ENCODE data around the gene CORO2B.

Gene CORO2B

DNA sequence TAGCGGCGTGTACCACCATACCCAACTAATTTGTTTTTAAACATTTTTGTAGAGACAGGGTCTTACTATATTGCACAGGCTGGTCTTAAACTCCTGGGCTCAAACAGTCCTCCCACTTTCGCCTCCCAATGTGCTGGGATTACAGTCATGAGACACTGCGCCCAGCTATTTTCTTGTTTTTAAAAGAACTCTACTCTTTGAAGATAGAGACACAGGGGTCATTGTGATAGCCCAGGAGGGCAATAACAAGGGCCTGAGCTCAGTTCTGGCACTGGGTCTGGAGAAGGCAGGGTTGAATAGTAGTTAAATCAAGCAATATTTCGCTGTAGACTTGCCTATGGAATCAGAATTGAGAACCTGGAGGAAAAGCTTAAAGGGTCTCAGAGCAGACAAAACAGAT is 143.1 kb downstream of the CORO2B start:
- TF ChIP-seq, protein P1, sequence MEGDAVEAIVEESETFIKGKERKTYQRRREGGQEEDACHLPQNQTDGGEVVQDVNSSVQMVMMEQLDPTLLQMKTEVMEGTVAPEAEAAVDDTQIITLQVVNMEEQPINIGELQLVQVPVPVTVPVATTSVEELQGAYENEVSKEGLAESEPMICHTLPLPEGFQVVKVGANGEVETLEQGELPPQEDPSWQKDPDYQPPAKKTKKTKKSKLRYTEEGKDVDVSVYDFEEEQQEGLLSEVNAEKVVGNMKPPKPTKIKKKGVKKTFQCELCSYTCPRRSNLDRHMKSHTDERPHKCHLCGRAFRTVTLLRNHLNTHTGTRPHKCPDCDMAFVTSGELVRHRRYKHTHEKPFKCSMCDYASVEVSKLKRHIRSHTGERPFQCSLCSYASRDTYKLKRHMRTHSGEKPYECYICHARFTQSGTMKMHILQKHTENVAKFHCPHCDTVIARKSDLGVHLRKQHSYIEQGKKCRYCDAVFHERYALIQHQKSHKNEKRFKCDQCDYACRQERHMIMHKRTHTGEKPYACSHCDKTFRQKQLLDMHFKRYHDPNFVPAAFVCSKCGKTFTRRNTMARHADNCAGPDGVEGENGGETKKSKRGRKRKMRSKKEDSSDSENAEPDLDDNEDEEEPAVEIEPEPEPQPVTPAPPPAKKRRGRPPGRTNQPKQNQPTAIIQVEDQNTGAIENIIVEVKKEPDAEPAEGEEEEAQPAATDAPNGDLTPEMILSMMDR (IDR thresholded peaks at IDR 0.05; ENCODE audit: borderline replicate concordance, control extremely low read depth, extremely low read depth, insufficient read depth, missing control alignments): no peak
- in situ Hi-C loops (cut with MboI; ENCODE audit: low sequenced_read_pairs, unreplicated experiment): no loop called here

DNA sequence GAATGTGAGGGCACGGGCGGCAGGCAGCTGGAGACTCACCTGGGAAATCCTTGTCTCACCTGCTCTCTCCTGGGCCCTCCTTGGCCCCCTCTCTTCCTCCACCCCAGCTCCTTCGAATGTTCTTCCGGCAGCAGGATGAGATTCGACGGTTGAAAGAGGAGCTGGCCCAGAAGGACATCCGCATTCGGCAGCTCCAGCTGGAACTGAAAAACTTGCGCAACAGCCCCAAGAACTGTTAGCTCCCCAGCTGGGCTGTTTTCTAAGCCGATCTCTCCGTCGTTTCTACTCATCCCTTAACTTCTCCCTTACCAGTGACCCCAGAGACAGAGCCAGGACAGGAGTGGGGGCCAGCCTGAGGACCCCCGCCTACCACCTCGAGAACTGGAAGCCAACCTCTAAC is 146.9 kb downstream of the CORO2B start:
- in situ Hi-C loops (cut with MboI; ENCODE audit: low sequenced_read_pairs, unreplicated experiment): no loop called here
- DNase-seq (ENCODE audit: low spot score): no peak
- TF ChIP-seq, protein P1 (IDR thresholded peaks at IDR 0.05; ENCODE audit: borderline replicate concordance, control extremely low read depth, extremely low read depth, insufficient read depth, missing control alignments): no peak

More for the DNA sequence above, 143.1 kb downstream of the CORO2B start:
- DNase-seq (ENCODE audit: low spot score): no peak

DNA sequence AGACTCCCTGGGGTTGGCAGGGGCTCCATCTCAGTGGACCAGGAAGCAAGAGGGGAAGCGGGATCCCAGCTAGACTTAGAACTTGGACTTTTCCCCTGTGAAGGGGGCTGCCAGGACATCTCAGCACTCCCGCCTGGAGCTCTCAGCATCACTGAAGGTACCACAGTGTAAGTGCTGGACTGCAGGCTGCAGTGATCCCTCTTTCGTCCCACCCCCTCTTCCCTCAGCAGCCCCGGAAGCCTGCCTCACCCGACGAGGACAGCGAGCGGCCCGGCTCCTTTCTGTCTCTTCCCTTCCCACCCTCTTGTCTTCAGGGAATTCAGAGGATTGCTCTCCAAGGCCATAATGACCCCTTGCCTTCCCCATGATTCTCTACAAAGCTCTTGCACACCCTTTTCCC is 147.5 kb downstream of the CORO2B start:
- TF ChIP-seq, protein P1 (IDR thresholded peaks at IDR 0.05; ENCODE audit: borderline replicate concordance, control extremely low read depth, extremely low read depth, insufficient read depth, missing control alignments): no peak
- DNase-seq (ENCODE audit: low spot score): no peak
- in situ Hi-C loops (cut with MboI; ENCODE audit: low sequenced_read_pairs, unreplicated experiment): no loop called here

DNA sequence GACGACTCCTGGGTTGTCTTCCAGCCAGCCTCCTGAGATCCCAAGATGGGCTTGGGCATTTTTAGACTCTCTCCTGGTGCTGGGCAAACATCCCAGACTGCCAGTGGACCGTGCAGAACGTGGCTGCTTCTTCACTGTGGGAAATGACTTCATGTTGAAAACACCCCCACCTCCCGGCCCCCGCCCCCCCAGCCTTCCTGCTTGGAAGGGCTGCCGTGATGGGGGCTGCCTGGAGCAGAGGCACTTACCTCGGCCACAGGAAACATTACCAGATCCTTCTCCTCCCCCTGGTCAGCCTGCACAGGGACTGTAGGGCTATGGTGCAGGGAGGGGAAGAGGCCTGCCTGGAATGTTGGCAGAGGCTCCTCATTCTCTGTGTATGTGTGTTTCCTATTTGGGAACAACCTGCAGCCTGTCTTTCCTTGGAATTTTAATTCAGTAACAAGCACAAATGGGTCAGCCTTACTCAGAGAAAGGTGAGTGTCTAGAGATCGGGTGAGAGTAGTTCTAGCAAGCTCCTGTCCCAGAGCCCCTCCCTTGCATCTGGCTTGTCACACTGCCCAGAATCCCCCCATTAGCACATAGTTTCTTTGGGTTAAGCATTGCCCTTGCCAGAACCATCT is 151.1 kb downstream of the CORO2B start:
- in situ Hi-C loops (cut with MboI; ENCODE audit: low sequenced_read_pairs, unreplicated experiment): no loop called here
- no peak for DNase-seq (ENCODE audit: low spot score)
- TF ChIP-seq, protein P1 (IDR thresholded peaks at IDR 0.05; ENCODE audit: borderline replicate concordance, control extremely low read depth, extremely low read depth, insufficient read depth, missing control alignments): no peak

DNA sequence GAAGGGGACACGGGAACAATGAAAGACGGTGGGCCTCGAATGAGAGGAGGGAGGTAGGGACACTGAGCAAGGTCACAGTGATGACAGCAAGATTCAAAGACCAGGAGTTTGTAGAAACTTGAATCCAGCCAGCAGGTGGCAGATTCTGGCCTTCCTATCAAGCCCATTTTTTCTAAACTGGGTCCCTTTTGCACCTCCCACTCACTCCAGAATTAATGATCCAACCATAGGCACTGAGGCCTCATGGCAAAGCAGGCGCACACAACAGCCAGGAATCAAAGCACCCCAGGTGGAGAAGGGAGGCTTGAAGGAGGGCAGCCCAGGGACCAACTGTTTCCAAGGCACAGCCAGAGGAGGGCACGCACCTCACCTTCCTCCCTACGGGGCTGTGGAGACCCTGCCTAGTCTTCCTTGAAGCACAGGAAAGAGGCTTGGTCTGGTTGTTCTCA is 151.7 kb downstream of the CORO2B start:
- DNase-seq (ENCODE audit: low spot score): peak; percentile 59
- in situ Hi-C loops (cut with MboI; ENCODE audit: low sequenced_read_pairs, unreplicated experiment): no loop called here
- TF ChIP-seq, protein P1 (IDR thresholded peaks at IDR 0.05; ENCODE audit: borderline replicate concordance, control extremely low read depth, extremely low read depth, insufficient read depth, missing control alignments): peak; percentile 32

DNA sequence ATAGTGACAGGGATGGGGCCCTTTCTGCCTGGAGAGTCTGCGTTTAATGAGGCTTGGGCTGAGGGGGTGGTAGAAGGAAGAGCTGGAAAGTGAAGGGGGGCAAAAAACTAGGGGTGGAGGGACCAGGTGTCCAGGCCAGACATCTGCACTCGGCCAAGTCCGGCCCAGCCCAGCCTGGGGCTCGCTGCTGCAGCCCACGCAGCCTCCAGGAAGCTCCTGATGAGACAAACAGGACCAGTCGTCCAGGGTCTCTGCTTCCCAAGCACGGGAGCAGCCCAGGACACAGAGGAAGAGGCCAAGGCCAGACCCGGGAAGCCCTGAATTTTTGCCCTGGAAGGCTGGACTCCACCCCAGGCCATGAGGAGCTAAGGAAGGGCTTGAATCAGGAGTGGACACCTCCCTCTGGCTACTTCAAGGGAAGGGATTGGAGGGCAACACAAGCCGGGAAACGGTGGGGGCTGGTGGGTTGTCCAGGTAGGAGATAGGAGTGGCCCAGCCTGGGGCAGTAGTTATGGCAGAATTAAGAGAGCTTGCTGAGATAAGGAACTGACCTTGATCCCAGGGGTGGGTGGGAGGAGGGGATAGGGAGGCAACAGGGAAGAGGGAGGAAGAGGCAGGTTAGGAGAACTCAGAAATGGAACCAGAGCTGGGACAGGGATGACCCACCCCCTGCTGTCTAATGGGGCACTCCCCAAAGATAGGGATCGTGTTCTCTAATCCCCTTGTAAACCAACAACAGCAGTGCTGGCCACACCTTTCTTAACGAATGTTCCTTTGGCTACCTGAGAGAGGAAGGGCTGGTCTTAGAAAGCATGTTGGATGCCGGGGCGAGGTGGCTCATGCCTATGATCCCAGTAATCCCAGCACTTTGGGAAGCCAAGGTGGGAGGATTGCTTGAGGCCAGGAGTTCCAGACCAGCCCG is 152.4 kb downstream of the CORO2B start:
- TF ChIP-seq, protein P1 (IDR thresholded peaks at IDR 0.05; ENCODE audit: borderline replicate concordance, control extremely low read depth, extremely low read depth, insufficient read depth, missing control alignments): no peak
- no peak for DNase-seq (ENCODE audit: low spot score)
- in situ Hi-C loops (cut with MboI; ENCODE audit: low sequenced_read_pairs, unreplicated experiment): no loop called here
